Breast epithelium (tissue), 4 donors: ENCODE data around the gene OBI1. TPM values are rescaled to one million over a fixed set of nuclear protein-coding genes. Genes with fewer than 3 reads are reported as not detected.

Experiments
- DNase-seq, 2 donors: peaks; one replicate each; pipeline ENCODE4 v3.0.0-alpha.2; 2019; ENCODE audit warnings: low spot score in 2 of 2
- H3K27ac ChIP-seq, 2 donors: fragments of 200-600 bp; sonication (generic) in 1 of 2; one replicate each; pipeline ENCODE4 v1.5.1; 2016 to 2019; ENCODE audit warnings: mild to moderate bottlenecking in 1 of 2
- H3K27me3 ChIP-seq, 2 donors: fragments of 200-600 bp; sonication (generic) in 1 of 2; one replicate each; pipeline versions ENCODE4 v1.5.1 to v1.6.0; 2017 to 2019; ENCODE audit warnings: control low read depth in 1 of 2, mild to moderate bottlenecking in 1 of 2
- H3K36me3 ChIP-seq: fragments of 200-600 bp; one replicate; pipeline ENCODE4 v1.5.1; 2019
- H3K4me1 ChIP-seq, 2 donors: fragments of 200-600 bp; sonication (generic); one replicate each; pipeline ENCODE4 v1.5.1; 2016 to 2019; ENCODE audit warnings: control low read depth in 1 of 2
- H3K4me3 ChIP-seq, 3 donors: fragments of 200-600 bp; sonication (generic); 1 replicate in 2 of 3; 2 replicates in 1 of 3; pipeline ENCODE4 v1.5.1; 2016 to 2019; ENCODE audit warnings: mild to moderate bottlenecking in 3 of 3, moderate library complexity in 2 of 3
- H3K9me3 ChIP-seq, 2 donors: fragments of 200-600 bp; sonication (generic) in 1 of 2; one replicate each; pipeline ENCODE4 v1.5.1; 2016 to 2019; ENCODE audit warnings: control low read depth in 1 of 2
- CTCF ChIP-seq, 3 donors: fragments of 450-650 bp; IDR thresholded peaks; one replicate each; pipeline ENCODE4 v1.5.1; 2016 to 2017; ENCODE audit warnings: antibody characterized with exemption in 3 of 3, mild to moderate bottlenecking in 3 of 3, moderate library complexity in 3 of 3
- POLR2A ChIP-seq: fragments of 450-650 bp; IDR thresholded peaks from one replicate; pipeline ENCODE4 v1.6.1; 2016; ENCODE audit warnings: antibody characterized with exemption, mild to moderate bottlenecking, moderate library complexity
- POLR2AphosphoS5 ChIP-seq, 3 donors: sonication (generic); formaldehyde crosslinking; IDR thresholded peaks; one replicate each; pipeline ENCODE4 v1.6.1; 2017; ENCODE audit warnings: antibody characterized with exemption in 3 of 3
- intact Hi-C: fragments of 100-400 bp; cut with DNase I; formaldehyde crosslinking; loops from one replicate; pipeline ENCODE4 v1.15.1; 2023; ENCODE audit warnings: low total_unique reads
- total RNA-seq, 3 donors: library from RNA; depleted of rRNA; stranded (reverse); fragments of >200 nt; gene quantifications; one replicate each; pipeline ENCODE4 v1.1.0, GENCODE V29; 2016

OBI1 gene
- total RNA-seq, 3 donors from 2014 or later, result 10.1 to 14.0 (median 13.4) TPM

- H3K36me3 ChIP-seq, result no peaks in the 10 kb centered on the region
- no peaks in the 10 kb centered on the region for H3K9me3 ChIP-seq
- H3K27ac ChIP-seq, result no peak overlapping the region
- H3K4me3 ChIP-seq, result no peak overlapping the region
- TF ChIP-seq POLR2AphosphoS5 (IDR thresholded peaks at IDR 0.05), result no peak
- H3K4me1 ChIP-seq, result no peaks in the 10 kb centered on the region
- DNase-seq, result no peak
- H3K27me3 ChIP-seq, result peaks cover 3 to 89% of the 10 kb centered on the region in 2 donors
- intact Hi-C loops, result no loop called here
These were observed 64.4 kb downstream of the OBI1 start for GRCh38 chr13:78594456-78594975.

- DNase-seq, result no peak
- H3K4me1 ChIP-seq, result no peaks in the 10 kb centered on the region
- H3K4me3 ChIP-seq, result no peak overlapping the region
- intact Hi-C loops, result no loop called here
- no peaks in the 10 kb centered on the region for H3K9me3 ChIP-seq
- peaks cover 3 to 88% of the 10 kb centered on the region in 2 donors for H3K27me3 ChIP-seq
- TF ChIP-seq POLR2AphosphoS5 (IDR thresholded peaks at IDR 0.05) (no peak), CTCF (IDR thresholded peaks at IDR 0.05) (no peak), POLR2A (no peak)
- no peaks in the 10 kb centered on the region for H3K36me3 ChIP-seq
- H3K27ac ChIP-seq, result no peak overlapping the region
These were observed 65.1 kb downstream of the OBI1 start for GRCh38 chr13:78593652-78594455.

- Histone ChIP-seq H3K27me3 (peaks cover 3 to 85% of the 10 kb centered on the region in 2 donors), H3K4me3 (no peak overlapping the region), H3K36me3 (no peaks in the 10 kb centered on the region), H3K4me1 (no peaks in the 10 kb centered on the region), H3K27ac (no peak overlapping the region), H3K9me3 (no peaks in the 10 kb centered on the region)
- intact Hi-C loops, result no loop called here
- DNase-seq, result no peak
- no peak for TF ChIP-seq CTCF (IDR thresholded peaks at IDR 0.05)
- no peak for TF ChIP-seq POLR2A
- no peak for TF ChIP-seq POLR2AphosphoS5 (IDR thresholded peaks at IDR 0.05)
These were observed 65.8 kb downstream of the OBI1 start for GRCh38 chr13:78593129-78593528.

GRCh38 chr13:78592584-78592983 is 66.4 kb downstream of the OBI1 start:
- Histone ChIP-seq H3K27me3 (peaks cover 3 to 84% of the 10 kb centered on the region in 2 donors), H3K36me3 (no peaks in the 10 kb centered on the region), H3K9me3 (no peaks in the 10 kb centered on the region), H3K27ac (no peak overlapping the region), H3K4me3 (no peak overlapping the region), H3K4me1 (no peaks in the 10 kb centered on the region)
- intact Hi-C loops, result no loop called here
- TF ChIP-seq POLR2A (no peak), POLR2AphosphoS5 (IDR thresholded peaks at IDR 0.05) (no peak), CTCF (IDR thresholded peaks at IDR 0.05) (no peak)
- DNase-seq, result no peak

GRCh38 chr13:78589206-78589605 is 69.7 kb downstream of the OBI1 start:
- no peak overlapping the region for H3K4me3 ChIP-seq
- no peaks in the 10 kb centered on the region for H3K36me3 ChIP-seq
- intact Hi-C loops, result no loop called here
- H3K27me3 ChIP-seq, result peaks cover 3 to 70% of the 10 kb centered on the region in 2 donors
- no peaks in the 10 kb centered on the region for H3K9me3 ChIP-seq
- no peak overlapping the region for H3K27ac ChIP-seq
- DNase-seq, result no peak
- TF ChIP-seq CTCF (IDR thresholded peaks at IDR 0.05), result no peak
- no peak for TF ChIP-seq POLR2A
- no peak for TF ChIP-seq POLR2AphosphoS5 (IDR thresholded peaks at IDR 0.05)
- no peaks in the 10 kb centered on the region for H3K4me1 ChIP-seq
